MM.1S (cell line): ENCODE data around the gene TGFB2.

ENCODE experiments used
- DNase-seq: peaks from one replicate; pipeline ENCODE4 v3.0.0-alpha.2; 2015
- H2AFZ ChIP-seq: fragments of 300-600 bp; sonication (generic); 2 replicates; pipeline ENCODE4 v1.6.0; 2016; ENCODE audit warnings: antibody characterized with exemption, low read length
- H3F3A ChIP-seq: fragments of 300-600 bp; sonication (generic); 2 replicates; pipeline ENCODE4 v1.6.1; 2016; ENCODE audit warnings: mild to moderate bottlenecking, antibody characterized with exemption, low read length, moderate library complexity, mixed read lengths; ENCODE audit not compliant: insufficient read depth
- H3K27ac ChIP-seq: fragments of 300-600 bp; sonication (generic); 2 replicates; pipeline ENCODE4 v1.5.1; 2016; ENCODE audit warnings: mild to moderate bottlenecking, low read length
- H3K27me3 ChIP-seq: fragments of 300-600 bp; sonication (generic); replicated peaks from 2 replicates; pipeline ENCODE4 v1.6.0; 2016; ENCODE audit warnings: low read length; ENCODE audit not compliant: insufficient read depth
- H3K36me3 ChIP-seq: fragments of 300-600 bp; sonication (generic); replicated peaks from 2 replicates; pipeline ENCODE4 v1.6.1; 2016; ENCODE audit warnings: mild to moderate bottlenecking, low read length, mixed read lengths; ENCODE audit not compliant: insufficient read depth
- H3K4me1 ChIP-seq: fragments of 300-600 bp; sonication (generic); 2 replicates; pipeline ENCODE4 v1.6.1; 2016; ENCODE audit warnings: low read length, mixed read lengths
- H3K4me2 ChIP-seq: fragments of 300-600 bp; sonication (generic); 2 replicates; pipeline ENCODE4 v1.6.0; 2016; ENCODE audit warnings: low read depth, low read length
- H3K4me3 ChIP-seq: fragments of 300-600 bp; sonication (generic); 2 replicates; pipeline ENCODE4 v1.5.1; 2016; ENCODE audit warnings: low read length, mixed read lengths
- H3K79me2 ChIP-seq: fragments of 300-600 bp; sonication (generic); 2 replicates; pipeline ENCODE4 v1.6.1; 2016; ENCODE audit warnings: mixed run types, low read length, mixed read lengths
- H3K9ac ChIP-seq: fragments of 300-600 bp; sonication (generic); 2 replicates; pipeline ENCODE4 v1.6.1; 2016; ENCODE audit warnings: low read length, mixed read lengths
- H3K9me2 ChIP-seq: fragments of 300-600 bp; sonication (generic); replicated peaks from 2 replicates; pipeline ENCODE4 v1.6.1; 2016; ENCODE audit warnings: mild to moderate bottlenecking, low read length, mixed read lengths; ENCODE audit not compliant: insufficient read depth
- H3K9me3 ChIP-seq: fragments of 300-600 bp; sonication (generic); replicated peaks from 2 replicates; pipeline ENCODE4 v1.6.1; 2016; ENCODE audit warnings: mild to moderate bottlenecking, low read length, mixed read lengths; ENCODE audit not compliant: insufficient read depth
- H4K20me1 ChIP-seq: fragments of 300-600 bp; sonication (generic); 2 replicates; pipeline ENCODE4 v1.6.1; 2016; ENCODE audit warnings: mild to moderate bottlenecking, low read length, moderate library complexity, mixed read lengths; ENCODE audit not compliant: insufficient read depth
- CTCF ChIP-seq: fragments of 300-600 bp; sonication (generic); IDR thresholded peaks from 2 replicates; pipeline ENCODE4 v1.5.1; 2016; ENCODE audit warnings: antibody characterized with exemption, low read length, mixed read lengths
- EZH2 ChIP-seq: fragments of 300-600 bp; sonication (generic); optimal IDR thresholded peaks from 2 replicates; pipeline ENCODE3; 2017; ENCODE audit warnings: low read depth, mild to moderate bottlenecking, antibody characterized with exemption, low read length, mixed read lengths
- EZH2phosphoT487 ChIP-seq: fragments of 300-600 bp; sonication (generic); IDR thresholded peaks from 2 replicates; pipeline ENCODE4 v1.6.1; 2018; ENCODE audit warnings: antibody characterized with exemption, low read length

Gene TGFB2

GRCh38 chr1:218297867-218298266 lies 47.3 kb upstream of the TGFB2 start:
- Histone ChIP-seq H3K9me3 (no peaks in the 10 kb centered on the region), H2AFZ (no peak overlapping the region), H3K9me2 (no peaks in the 10 kb centered on the region), H3F3A (no peaks in the 10 kb centered on the region), H3K4me2 (no peak overlapping the region), H3K36me3 (0 out of 2 replicates have a peak, but pooled peaks cover 5% of the 10 kb centered on the region), H3K9ac (no peak overlapping the region), H3K4me3 (no peak overlapping the region), H3K79me2 (peaks cover 88% of the 10 kb centered on the region), H3K4me1 (no peaks in the 10 kb centered on the region), H4K20me1 (peaks cover 5% of the 10 kb centered on the region; the same call in 1 of the 2 replicates), H3K27ac (no peak overlapping the region), H3K27me3 (no peaks in the 10 kb centered on the region)
- no peak for TF ChIP-seq EZH2
- TF ChIP-seq EZH2phosphoT487, result no peak
- TF ChIP-seq CTCF, result no peak
- DNase-seq, result no peak

GRCh38 chr1:218298398-218298797 lies 46.7 kb upstream of the TGFB2 start:
- Histone ChIP-seq H3K4me2 (no peak overlapping the region), H3K9me3 (no peaks in the 10 kb centered on the region), H2AFZ (no peak overlapping the region), H3K4me1 (no peaks in the 10 kb centered on the region), H4K20me1 (peaks cover 5% of the 10 kb centered on the region; the same call in 1 of the 2 replicates), H3K27me3 (no peaks in the 10 kb centered on the region), H3K36me3 (0 out of 2 replicates have a peak, but pooled peaks cover 5% of the 10 kb centered on the region), H3K27ac (no peak overlapping the region), H3F3A (no peaks in the 10 kb centered on the region), H3K4me3 (no peak overlapping the region), H3K9me2 (no peaks in the 10 kb centered on the region), H3K9ac (no peak overlapping the region), H3K79me2 (peaks cover 83% of the 10 kb centered on the region)
- DNase-seq, result no peak
- TF ChIP-seq EZH2phosphoT487 (no peak), EZH2 (no peak), CTCF (no peak)

GRCh38 chr1:218299416-218299815 lies 45.7 kb upstream of the TGFB2 start:
- Histone ChIP-seq H3K4me3 (no peak overlapping the region), H3K9me3 (no peaks in the 10 kb centered on the region), H3K36me3 (0 out of 2 replicates have a peak, but pooled peaks cover under 1% of the 10 kb centered on the region), H3K9me2 (no peaks in the 10 kb centered on the region), H3K9ac (no peak overlapping the region), H3K27me3 (no peaks in the 10 kb centered on the region), H2AFZ (no peak overlapping the region), H4K20me1 (peaks cover 5% of the 10 kb centered on the region; the same call in 1 of the 2 replicates), H3K4me1 (no peaks in the 10 kb centered on the region), H3K79me2 (peaks cover 73% of the 10 kb centered on the region), H3F3A (no peaks in the 10 kb centered on the region), H3K27ac (no peak overlapping the region), H3K4me2 (no peak overlapping the region)
- DNase-seq, result peak; percentile 34
- TF ChIP-seq EZH2phosphoT487 (no peak), CTCF (peak; percentile 44)
